ENCODE results near the gene ZFAND3.

GRCh38 chr6:37871616-37872372 is 52.3 kb downstream of the ZFAND3 start:
- TF ChIP-seq, protein P1, sequence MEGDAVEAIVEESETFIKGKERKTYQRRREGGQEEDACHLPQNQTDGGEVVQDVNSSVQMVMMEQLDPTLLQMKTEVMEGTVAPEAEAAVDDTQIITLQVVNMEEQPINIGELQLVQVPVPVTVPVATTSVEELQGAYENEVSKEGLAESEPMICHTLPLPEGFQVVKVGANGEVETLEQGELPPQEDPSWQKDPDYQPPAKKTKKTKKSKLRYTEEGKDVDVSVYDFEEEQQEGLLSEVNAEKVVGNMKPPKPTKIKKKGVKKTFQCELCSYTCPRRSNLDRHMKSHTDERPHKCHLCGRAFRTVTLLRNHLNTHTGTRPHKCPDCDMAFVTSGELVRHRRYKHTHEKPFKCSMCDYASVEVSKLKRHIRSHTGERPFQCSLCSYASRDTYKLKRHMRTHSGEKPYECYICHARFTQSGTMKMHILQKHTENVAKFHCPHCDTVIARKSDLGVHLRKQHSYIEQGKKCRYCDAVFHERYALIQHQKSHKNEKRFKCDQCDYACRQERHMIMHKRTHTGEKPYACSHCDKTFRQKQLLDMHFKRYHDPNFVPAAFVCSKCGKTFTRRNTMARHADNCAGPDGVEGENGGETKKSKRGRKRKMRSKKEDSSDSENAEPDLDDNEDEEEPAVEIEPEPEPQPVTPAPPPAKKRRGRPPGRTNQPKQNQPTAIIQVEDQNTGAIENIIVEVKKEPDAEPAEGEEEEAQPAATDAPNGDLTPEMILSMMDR (conservative IDR thresholded peaks at IDR 0.05; ENCODE audit: low read depth, low read length), result no peak
- no peak for TF ChIP-seq EZH2 (IDR thresholded peaks at IDR 0.05; ENCODE audit: borderline replicate concordance, low read depth, low read length, poor library complexity, severe bottlenecking)
